HG02973 (cell line): ENCODE data around the gene PLPP7.

Source experiments
- ATAC-seq: cut with Tn5 transposase; IDR thresholded peaks from one replicate; pipeline ENCODE4 v1.9.1; 2021; ENCODE audit warnings: moderate library complexity; ENCODE audit not compliant: unreplicated experiment

The PLPP7 gene

DNA sequence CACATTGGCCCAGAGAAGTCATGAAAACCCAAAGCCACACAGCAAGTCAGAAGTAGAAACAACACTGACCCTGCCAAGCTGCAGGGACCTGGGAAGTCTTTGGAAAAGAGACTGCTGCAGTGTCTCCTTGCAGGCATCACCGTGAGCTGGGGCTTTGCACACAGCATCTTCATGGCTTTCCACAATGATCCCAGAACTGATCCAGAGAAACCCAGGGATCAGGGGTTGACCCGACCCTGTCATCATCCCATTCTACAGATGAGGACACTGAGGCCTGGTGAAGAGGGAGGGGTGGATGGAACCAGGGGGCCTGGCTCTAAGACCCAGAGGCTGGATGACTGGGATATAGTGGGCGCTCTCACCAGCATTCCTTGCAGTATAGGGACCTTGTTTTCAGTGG is 8.9 kb upstream of the PLPP7 start:
- no peak for ATAC-seq

DNA sequence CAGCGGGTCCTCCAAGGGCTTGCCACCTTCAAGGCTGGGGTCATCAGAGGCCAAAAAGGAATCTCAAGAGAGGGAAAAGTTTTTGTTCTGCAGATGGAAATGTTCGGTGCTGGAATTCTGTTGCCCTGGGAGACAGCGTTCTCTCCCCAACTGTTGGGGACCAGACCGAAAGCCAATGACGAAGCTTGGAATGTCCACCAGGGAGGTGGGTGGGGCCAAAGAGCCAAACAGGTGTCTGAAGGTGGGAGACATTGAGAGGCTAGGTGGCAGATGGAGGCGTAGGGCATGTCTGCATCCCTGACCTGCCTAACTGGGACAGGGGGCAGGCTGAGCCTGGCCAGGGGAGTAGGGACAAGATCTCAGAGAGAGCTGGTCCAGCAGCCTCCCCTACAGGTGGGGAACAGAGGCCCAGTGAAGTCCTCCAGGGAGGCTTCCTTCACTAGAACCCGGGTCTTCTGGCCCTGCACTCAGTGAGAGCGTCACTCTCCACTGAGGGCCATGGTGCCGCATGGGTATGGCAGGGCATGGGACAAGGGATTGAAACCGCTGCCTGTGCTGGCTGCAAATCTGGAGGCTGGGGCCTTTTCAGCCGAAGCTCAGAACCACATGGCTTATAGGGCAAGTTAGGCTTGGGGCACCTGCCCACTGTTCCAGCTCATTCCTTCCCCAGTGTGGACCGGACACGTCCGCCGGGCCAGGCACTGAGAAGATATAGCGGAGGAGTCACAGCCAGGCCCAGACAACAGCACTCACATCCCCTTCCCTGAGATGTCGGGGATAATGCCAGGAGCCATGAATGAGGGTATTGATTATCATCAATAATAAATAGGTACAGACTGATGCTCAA is 8.2 kb upstream of the PLPP7 start:
- no peak for ATAC-seq

- no peak for ATAC-seq
Measured at GRCh38 chr9:131282175-131282574, 7.3 kb upstream of the PLPP7 start.

DNA sequence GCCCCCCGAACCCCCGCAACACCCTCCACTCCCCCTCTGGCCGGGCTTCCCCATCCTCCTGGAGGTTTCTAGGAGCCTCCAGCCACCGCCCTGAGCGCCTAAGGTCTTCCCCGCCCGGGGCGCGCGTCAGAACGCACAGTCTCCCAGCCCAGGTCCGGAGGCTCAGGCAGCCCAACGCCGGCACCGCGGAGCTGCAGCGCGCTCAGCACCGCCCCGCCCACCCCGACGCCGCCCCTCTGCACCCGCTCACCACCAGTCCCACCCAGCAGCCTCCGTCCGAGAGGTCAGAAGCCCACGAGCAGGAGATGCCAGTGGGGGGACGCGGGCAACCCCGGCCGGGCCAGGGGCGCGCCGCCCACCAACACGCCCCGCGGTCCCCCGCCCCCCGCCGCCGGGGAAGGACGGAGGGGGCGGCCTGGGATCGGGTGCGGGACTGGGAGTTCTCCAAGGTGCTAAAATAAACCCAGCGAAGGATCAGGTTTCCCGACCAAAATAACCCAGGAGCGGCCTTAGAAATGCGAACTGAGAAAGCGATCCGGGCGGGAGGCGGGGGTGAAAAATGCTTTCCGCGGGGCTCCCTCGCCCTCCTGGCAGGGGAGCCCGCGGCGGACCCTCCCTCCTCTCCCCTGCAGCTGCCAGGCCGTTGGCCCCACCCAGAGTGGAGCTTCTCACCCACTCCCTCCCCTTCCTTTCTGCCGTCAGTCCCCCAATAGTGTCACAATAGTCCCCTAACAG is 6.7 kb upstream of the PLPP7 start:
- ATAC-seq: no peak

DNA sequence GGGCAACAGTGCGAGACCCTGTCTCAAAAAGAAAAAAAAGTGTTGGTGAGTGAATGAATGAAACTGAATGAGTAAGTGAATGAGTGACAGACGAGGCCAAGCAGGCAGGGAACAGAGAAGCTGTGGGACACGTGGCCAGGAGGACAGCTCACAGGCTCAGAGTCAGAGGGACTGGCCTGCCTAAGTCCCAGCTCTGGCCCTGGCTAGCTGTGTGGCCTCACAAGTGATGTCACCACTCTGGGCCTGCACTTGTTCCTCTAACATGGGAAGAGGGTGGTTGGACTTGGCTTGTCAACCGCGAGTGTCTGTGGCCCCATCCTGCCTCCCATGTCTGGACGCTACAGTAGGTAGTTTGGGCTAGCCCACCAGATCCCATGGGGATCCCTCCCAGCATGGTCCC is 4.7 kb upstream of the PLPP7 start:
- no peak for ATAC-seq

GRCh38 chr9:131287359-131287758 is 2.2 kb upstream of the PLPP7 start:
- ATAC-seq: no peak

- ATAC-seq: no peak
Measured at GRCh38 chr9:131288217-131288616, 1.3 kb upstream of the PLPP7 start.

- no peak for ATAC-seq
Measured at GRCh38 chr9:131290036-131290766, 678 bp downstream of the PLPP7 start.

GRCh38 chr9:131290767-131291370 is 1.3 kb downstream of the PLPP7 start:
- no peak for ATAC-seq

- ATAC-seq: no peak
Measured at GRCh38 chr9:131291795-131292315, 2.3 kb downstream of the PLPP7 start.

GRCh38 chr9:131292937-131293336 is 3.4 kb downstream of the PLPP7 start:
- ATAC-seq: no peak

GRCh38 chr9:131296460-131296859 is 6.9 kb downstream of the PLPP7 start:
- ATAC-seq: no peak

DNA sequence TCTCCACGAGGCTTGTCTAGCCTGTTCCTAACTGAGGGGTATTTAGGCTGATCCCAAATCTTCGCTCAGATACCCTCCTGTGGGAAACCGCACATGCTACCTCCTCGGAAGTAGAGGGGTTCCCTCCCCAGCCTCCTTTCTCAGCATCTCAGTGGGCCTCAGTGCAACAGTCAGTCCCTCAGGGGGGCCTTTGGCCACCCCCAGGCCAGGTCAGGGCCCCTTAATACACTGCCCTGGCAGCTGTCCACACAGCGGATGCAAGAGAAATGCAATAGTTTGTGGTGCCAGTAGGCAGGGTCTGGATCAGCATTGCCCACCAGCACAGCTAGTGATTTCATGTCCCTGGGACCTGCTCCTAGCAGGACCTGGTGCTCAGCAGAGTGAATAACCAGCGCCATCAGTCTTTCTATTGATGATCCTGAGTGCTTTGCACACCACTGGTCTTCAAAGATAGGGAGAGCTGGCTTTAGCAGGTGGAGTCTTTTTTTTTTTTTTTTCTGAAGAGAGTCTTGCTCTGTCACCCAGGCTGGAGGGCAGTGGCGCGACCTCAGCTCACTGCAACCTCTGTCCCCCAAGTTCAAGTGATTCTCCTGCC is 7.5 kb downstream of the PLPP7 start:
- no peak for ATAC-seq

- ATAC-seq: no peak
Measured at GRCh38 chr9:131297903-131298302, 8.4 kb downstream of the PLPP7 start.

DNA sequence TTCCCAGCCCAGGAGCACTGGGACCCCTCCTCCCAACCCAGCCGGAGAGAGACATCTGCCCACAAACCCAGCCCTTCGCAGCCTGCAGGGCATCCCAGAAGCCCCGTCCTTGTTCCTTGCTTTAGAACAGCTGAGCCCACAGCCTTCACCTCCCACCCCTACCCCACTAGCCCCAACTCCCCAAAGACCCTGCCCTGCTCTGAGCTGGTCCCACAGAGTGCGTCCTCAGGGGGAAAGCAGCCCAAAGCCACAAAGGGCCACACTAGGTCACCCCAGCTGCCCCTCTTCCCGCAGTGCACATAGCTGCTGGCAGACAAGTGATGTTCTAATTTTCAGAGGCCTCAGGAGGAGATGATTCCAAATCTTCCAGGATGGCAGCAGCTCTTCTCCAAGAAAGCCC is 8.8 kb downstream of the PLPP7 start:
- no peak for ATAC-seq

DNA sequence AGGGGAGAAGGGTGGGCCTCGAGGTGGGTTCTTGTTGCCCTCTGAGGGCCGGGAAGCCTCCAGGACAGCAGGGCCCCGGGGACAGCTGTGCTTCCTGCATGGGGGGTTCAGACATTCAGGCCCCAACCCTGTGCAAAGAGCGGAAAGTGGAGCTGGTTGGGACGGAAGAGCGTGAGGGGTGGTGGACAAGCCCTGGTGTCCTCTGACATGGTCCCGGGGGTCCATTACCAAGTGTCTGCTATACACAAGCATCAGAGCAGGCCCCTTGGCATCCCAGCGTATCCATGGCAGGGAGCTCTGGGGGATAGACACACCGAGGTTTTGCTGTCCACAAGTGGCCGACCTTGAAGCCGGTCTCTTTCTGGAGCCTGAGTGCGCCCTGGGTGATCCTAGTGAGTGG is 9.3 kb downstream of the PLPP7 start:
- ATAC-seq: no peak

DNA sequence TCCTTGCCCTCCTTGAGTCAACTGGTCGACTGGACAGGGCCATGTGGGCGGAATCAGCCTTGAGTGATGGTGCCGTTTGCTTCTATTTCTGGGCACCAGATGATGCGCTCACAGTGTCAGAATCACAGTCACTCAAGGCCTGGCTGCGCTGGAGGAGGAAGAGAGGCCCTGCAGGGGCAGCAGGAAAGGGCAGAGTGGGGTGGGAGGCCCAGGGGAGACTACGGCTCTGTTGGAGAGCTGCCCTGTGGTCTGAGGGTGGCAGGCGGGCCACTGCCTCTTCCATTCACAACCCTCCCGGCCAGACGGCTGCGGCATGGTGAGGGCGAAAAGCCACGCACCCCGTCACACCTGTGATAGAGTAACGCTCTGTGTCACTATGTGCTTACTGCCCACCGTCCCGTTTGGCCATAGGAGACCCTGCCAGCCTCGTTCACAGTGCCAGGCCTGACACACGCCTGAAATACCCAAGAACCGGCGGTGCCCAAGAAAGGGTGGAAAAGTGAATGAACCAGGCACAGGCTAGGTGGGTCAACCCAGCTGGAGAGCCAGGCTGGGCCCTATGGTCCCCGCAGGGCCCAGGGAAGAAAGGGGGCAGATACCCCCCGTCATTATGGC is 9.9 kb downstream of the PLPP7 start:
- no peak for ATAC-seq

GRCh38 chr9:131299961-131300347 is 10.4 kb downstream of the PLPP7 start:
- no peak for ATAC-seq

GRCh38 chr9:131300444-131300843 is 10.9 kb downstream of the PLPP7 start:
- ATAC-seq: no peak
